ENCODE results near the gene SPDEF.

DNA sequence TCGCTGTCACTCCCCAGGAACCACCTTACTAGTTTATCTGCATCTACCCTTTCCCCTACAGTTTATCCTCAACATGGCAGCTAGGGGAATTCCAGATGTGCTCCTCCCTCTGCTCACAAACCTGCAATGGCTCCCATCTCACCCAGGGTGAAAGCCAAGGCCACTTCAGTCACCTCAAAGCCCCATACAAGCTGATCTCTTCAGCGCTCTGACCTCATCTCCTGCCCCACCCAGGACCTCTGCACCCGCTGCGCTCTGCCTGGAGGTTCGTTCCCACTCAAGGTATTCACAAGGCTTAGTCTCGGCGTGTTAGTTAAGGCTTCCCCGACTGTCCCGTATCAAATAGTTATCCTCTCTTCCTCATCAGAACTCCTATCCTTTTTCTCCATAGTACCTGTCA is 28.6 kb upstream of the SPDEF start:
- TF ChIP-seq NANOG (IDR thresholded peaks at IDR 0.05; ENCODE audit: borderline replicate concordance) (no peak), CTCF (conservative IDR thresholded peaks at IDR 0.05; ENCODE audit: low read depth in 2 of 2) (no peak), JUNB (IDR thresholded peaks at IDR 0.05; ENCODE audit: unreplicated experiment) (no peak), REST (IDR thresholded peaks at IDR 0.05; ENCODE audit: unreplicated experiment) (no peak), EZH2 (IDR thresholded peaks at IDR 0.05; ENCODE audit: low read depth, unreplicated experiment) (no peak)
